Ammon's horn (tissue), 1 donor: ENCODE measurements around the gene CARD11.
"Not testable (repeated sequence)": the region's sequence is repeated elsewhere in the genome, so short reads cannot be mapped to it uniquely, and the experiment has no call there.

Source experiments
- DNase-seq: peaks from one replicate; pipeline ENCODE4 v3.0.0-alpha.2; 2016; ENCODE audit warnings: low spot score

CARD11 gene

DNA sequence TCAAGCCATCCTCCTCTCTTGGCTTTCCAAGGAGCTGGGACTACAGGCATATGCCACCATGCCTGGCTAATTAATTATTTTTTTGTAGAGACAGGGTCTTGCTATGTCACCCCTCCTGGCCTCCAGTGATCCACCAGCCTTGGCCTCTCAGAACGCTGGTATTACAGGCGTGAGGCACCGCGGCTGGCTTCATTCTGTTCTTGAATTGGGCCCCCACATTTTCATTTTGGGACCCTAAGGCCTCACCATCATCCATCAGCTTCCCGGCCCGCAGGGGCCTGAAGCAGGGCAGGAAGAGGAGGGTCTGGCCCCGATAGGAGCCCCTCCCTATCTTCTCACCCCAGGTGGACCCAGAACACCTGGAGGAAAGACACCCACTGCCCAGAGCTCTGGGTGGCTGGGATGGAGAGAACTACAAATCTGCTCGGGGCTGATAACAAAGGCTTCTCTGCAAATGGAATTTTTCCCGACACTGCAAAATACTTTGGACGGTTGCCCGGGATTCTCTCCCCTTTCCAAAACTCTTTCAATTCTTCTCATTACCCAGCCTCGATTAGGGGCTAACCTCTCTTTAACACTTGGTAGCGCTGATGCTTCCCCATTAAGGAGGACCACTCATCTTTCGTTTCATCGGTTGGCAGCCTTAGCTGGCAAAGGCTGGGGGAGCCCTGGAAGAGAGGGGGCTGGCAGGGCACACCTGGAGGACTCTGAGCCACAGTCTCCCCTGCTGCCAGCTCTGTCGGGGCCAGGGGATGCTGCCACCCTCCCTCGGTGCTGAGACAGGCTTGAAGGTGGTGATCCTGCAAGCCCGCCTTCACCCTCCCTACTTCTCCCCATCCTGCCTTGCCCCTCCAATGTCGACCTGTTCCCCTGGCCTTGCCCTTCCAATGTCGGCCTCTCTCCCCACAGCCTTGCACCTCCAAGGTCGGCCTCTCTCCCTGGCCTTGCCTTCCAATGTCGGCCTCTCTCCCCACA, 118.5 kb downstream of the CARD11 start:
- DNase-seq = no peak

DNA sequence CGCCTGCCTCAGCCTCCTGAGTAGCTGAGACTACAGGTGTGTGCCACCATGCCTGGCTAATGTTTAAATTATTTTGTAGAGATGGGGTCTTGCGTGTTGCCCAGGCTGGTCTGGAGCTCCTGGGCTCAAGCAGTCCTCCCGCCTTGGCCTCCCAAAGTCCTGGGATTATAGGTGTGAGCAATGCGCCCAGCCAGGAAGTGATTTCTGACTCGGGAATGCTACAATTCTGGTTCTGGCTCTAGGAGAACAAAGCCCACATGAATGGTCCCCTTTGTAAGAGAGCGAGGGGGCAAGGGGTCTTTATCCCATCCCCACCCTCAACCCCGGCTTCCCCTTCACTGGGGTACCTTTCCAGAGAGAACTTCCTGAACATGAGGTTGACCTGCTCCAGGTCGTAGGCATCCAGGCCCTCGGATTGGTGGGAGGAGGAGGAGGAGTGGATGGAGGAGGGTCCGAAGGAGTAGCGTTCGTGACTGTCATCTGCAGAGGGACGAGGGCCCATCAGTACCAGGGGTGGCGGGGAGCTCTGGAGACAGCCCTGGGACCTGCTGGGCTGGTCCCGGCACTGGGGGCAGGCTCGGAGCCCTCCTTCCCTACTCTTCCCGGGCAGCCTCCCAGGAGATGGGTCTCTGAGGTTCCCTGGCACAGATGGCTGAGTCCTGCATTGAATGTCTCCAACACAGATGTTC, 119.6 kb downstream of the CARD11 start:
- no peak for DNase-seq

DNA sequence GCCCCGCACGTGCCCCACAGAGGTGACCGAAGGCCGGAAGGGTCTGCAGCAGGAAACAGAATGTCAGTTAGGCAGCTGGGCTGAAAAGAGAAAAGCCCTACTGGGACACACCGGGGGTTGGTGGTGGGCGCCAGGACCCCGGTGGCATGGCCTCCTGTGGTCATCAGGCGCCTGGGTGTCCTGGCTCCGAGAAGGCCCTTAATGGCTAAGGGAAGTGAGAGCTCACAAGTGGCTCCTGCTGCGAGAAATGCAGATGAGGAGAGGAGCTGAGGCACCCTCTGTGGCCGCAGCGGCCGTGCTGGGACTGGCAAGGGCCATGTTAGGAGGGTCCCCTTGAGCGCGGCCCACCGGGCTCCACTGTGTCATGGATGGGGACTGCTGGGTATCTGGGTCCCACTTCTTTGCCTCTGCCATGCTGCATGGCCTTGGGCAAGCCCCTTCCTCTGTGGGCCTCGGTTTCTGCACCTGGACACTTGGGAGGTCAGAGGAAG, 120.3 kb downstream of the CARD11 start:
- no peak for DNase-seq

DNA sequence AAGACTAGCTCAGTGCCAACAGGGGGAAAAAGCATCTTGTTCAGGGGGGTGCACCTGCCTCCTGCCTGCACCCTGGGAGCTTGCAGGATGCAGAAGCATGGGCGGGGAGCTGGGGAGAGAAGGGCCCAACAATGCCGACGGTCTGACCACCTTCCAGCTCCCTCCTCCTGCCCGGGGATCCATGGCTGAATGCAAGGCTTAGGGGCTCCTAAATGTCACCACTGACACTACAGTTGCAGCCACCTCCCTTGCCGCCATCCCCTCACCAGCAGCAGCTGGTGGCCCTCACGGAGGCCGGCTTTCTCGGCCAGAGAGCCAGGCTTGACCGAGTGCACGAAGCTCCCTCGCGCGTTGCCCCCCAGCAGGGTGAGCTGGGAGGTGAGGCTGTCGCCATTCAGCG, 120.8 kb downstream of the CARD11 start:
- DNase-seq = no peak

DNA sequence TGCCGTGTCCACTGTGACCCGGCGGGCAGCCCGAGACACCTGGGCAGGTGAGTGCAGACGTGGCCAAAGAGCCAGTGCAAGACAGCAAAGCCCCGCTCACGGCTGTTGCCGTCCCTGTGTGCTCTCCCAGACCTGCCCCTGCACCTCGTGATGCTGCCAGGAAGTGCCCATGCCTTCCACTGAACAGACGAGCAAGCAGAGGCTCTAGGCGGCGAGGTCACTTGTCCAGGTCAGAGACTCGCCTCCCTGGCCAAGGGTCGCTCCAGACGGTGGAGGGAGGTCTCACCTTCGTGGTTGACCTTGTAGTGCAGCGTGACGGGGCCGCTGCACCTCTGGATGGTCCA, 121.3 kb downstream of the CARD11 start:
- no peak for DNase-seq

DNA sequence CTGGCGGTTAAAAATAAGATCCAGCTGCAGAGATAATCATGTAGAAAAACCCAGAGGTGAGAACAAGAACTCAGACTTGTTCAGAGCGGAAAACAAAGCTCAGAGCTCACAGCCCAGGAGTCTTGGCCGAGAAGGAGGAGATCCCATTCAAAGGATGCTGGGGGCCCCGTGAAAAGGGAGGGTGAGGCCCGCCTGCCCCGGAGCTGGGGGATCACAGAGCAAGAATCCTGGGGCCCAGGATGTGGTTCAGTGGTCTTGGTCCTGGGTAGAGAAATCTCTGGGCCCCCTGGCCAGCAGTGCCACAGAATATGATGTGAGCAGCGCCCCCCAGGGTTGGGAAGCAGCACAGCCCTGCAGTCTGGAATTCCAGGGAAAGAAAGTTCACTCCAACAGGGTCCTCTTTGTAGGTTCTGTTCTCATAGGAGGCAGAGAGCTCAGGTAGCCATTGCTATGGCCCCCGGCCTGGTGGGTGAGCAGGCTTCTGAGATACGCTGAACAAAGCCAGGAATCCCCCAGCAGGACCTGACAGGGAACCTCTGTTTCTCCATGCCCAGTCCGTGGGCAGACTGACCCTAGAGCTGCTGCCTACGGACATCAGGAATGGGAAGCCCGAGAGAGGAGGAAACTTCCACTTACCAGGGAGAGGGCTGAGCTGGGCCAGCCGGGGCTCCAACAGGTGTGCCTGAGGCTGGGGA, 121.9 kb downstream of the CARD11 start:
- DNase-seq = no peak

DNA sequence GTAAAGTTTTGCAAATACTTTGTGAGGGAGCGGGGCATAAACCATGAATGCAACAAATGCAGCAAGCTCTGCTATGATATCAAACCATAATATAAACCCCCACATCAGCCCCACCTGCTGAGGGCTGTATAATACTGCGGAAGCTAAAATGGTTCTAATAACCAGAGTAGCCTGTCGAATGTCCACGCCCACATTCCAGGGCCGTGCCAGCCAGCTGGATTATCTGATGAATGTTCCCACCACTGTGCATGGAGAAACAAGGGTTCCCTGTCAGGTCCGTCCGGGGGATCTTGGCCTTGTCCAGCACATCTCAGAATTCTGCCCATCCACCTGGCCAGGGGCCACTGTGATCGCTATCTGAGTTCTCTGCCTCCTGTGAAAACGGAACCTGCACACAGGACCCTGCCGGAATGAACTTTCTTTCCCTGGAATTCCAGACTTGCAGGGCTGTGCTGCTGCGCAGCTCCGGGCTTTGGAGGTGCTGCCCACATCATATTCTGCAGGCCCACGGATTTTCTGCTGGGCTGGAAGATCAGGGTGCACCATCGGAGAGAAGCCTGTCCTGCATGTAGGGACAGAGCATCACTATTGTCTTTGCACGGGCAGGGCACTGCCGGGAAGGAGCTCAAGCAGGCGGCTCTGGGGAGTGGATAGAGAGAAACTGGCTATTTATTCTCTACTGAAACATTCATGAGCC, 122.6 kb downstream of the CARD11 start:
- DNase-seq = no peak

DNA sequence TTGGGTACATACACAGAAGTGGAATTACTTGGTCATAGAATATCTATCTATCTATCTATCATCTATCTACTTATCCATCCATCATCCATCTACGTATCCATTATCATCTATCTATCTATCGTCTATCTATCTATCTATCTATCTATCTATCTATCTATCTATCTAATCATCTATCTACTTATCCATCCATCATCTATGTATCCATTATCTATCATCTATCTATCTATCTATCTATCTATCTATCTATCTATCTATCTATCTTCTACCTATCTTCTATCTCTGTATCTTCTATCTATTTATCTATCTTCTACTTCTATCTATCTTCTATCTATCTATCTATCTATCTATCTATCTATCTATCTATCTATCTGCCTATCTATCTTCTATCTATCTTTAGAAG, 123.2 kb downstream of the CARD11 start:
- not testable (repeated sequence) for DNase-seq

DNA sequence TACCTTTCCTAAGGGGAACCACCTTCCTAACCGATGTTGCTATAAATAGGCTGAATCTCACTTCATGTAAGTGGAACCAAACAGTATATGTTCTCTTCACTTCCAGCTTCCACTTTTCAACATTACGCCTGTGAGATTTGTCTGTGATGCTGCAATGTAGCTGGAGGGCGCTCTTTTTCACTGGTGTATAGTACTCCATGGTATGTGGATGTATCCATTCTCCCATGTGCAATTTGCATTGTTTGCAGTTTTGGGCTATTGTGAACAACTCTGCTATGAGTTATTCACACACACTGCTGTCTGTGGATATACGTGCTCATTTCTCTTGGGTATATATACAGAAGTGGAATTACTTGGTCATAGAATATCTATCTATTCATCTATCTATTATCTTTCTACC, 123.6 kb downstream of the CARD11 start:
- no peak for DNase-seq

DNA sequence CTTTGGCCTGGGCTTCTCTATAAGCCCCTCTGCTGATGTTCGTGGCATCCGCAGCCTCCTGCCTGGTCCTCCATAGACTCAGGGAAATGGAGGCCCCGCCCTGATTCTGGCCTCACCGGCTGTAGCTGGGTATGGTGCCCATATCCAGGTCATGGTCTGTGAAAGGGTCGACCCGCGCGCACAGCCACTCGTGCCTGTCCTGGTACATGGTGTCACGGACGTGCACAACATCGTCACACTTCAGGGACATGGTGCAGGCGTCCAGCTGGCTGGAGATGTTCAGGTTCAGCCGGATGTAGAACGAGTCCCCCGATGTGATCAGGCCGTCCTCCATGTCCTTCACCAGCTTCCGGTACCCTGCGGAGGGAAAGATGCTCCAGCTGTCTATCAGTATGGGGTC, 124.4 kb downstream of the CARD11 start:
- no peak for DNase-seq

DNA sequence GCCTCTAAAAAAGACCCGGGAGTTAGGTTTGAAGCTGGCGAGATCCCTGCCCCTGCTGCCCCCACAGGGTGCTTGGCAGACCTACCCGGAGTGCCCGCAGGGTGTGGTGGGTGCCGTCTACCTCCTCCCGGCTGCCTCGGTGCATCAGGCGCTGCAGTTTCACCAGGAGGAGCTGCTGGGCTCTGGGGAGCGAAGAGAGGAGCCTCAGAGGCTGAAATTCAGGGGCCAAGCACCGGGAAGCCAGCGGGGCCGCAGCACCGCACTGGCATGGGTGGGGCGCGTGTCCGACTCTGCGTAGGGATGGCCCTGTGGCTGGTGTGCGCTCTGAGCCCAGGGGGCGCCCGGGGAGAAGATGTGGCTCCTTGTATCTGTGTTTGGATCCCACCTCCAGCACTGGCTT, 125.3 kb downstream of the CARD11 start:
- DNase-seq = no peak

DNA sequence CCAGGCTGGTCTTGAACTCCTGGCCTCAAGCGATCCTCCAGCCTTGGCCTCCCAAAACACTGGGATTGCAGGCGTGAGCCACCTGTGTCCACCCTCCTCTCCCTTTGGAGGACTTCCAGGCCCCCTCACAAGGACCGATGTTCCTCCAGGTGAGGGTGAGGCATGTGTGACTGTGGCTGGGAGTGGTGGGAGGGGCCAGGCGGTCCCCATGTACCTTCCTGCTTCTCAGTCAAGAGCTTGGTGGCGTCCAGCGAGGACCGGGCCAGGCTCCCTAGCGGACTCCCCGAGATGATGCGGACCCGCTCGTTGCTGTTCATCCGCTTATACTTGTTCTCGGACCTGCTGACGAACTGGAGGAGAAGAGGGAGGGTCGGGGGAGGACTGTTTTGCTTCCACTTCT, 128.6 kb downstream of the CARD11 start:
- no peak for DNase-seq

DNA sequence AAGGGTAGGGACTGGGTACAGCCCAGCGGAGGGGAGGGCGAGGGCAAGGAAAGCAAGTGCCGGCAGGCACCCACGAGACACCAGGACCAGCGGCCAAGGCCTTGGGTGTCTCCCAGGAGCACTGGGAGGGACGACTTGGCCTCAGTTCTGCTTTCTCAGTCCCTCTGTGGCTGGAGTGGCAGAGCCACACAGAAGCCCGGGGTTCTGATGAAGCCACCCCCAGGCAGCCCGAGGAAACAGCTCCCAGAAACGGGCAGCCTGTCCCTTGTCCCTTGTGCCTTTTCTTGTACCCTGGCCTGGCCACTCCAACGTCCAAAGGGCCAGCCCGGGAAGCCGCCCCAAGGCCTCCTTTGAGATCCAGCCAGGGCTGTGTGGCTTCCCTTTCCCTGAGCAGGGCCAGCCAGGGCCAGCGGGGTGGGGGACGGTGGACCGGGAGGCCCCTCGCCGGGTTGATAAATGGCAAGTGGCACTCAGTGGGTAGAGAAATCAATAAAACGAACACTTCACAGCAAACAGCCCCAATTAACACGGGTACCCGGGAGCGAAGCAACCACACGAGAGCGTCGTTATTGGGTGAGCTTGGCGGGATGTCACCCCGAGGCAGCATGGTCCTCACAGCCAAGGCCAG, 129.8 kb downstream of the CARD11 start:
- DNase-seq = no peak

DNA sequence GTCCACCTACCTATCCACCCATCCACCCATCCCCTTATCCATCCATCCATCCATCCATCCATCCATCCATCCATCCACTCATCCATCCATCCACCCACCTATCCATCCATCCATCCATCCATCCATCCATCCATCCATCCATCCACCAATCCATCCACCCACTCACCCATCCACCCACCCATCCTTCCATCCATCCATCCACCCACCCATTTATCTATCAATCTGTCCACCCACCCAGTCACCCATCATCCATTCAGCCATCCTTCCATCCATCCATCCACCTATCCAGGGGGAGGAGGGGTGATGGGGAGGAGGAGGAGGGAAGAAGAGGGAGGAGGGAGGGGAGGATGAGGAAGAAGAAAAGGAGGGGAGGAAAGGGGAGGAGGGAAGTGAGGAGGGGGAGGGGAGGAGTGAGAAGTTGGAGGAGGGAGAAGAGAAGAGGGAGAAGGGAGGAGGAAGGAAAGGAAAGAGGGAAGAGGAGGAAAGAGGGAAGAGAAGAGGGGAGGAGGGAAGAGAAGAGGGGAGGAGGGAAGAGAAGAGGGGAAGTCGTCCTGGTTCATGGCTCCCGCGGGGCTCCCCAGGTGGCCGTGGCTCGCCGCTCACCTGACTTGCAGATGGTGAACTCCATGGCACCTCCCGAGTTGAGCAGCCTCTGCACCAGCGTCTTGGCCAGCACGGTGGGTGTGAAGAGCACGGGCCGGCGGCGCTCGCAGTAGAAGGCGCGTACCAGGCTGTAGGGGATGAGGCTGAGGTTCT, 130.8 kb downstream of the CARD11 start:
- no peak for DNase-seq

DNA sequence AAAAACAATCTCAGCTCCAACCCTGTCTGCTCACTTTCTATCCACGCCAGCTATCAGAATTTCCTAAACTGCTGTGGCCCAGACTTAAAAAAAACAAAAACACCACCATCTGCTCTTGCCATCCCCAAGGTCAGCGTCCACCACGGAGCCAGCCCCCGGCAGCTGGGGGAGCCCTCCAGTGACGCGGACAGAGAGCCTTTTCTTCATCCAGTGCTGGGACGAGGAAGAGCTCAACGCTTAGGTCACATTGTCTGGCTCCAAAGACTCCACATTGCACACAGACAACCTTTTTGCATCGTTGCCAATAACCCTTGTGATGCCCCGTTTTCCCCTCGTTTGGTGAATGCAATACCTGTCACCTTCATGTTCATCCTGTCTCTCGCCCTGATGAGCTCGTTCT, 132.2 kb downstream of the CARD11 start:
- no peak for DNase-seq

DNA sequence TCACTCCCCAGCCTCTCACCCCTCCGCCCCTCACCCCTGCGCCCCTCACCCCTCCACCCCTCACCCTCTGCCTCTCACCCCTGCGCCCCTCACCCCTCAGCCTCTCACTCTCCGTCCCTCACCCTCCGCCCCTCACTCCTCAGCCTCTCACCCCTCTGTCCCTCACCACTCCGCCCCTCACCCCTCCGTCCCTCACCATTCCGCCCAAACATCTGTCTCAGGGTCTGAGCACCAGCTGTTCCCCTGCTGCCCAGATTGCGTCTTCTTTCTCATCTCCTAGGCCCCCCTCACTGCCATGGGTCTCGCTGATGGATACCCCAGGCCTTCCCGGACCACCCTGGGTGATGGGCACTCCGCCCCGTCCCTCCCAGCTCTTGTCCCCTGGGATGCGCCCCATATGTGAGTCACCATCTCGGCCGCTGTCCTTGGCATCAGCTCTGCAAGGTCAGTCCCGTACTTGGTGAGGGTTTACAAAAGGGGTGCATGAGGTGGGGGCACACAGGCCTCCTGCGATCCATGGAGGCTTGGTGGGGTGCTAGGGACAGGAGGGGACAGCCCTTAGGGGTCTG, 134.1 kb downstream of the CARD11 start:
- no peak for DNase-seq

DNA sequence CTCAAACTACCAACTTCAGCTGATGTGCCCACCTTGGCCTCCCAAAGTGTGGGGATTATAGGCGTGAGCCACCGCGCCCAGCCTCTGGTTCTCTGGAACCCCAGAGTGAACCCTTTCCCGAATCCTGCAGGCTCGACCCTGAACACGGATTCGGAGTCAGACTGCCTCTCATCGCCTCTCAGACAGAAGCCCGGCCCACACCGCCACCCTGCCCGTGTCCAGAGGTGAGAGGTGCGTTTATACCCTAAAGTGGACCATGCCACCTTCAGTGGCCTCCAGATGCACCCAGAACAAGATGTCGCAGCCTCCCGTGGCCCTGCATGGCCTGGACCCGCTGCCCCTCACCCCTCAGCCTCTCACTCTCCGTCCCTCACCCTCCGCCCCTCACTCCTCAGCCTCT, 134.6 kb downstream of the CARD11 start:
- no peak for DNase-seq

DNA sequence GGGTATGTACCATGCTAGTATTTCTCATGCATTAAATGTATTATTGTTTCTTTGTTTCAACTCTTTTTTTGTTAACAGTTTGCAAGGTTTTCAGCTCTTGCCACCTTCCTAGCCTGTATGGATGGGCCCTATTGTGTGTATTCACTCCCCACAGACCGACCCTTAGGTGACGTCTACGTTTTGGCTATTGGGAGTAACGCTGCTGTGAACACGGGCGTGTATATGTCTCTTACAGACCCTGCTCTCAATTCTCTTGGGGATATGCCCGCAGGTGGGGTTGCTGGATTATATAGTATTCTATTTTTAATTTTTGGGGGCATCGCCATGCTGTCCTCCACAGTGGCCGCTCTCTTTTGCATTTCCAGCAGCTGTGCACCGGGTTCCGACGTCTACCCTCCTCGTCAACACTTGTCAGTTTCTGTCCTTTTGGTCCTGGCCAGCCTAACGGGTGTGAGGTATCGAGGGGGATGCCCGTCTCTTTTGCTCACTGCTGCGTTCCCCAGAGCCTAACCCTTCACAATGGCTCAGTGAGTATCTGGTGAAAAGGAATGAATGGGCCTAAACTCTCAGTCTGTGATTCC, 135.5 kb downstream of the CARD11 start:
- no peak for DNase-seq

DNA sequence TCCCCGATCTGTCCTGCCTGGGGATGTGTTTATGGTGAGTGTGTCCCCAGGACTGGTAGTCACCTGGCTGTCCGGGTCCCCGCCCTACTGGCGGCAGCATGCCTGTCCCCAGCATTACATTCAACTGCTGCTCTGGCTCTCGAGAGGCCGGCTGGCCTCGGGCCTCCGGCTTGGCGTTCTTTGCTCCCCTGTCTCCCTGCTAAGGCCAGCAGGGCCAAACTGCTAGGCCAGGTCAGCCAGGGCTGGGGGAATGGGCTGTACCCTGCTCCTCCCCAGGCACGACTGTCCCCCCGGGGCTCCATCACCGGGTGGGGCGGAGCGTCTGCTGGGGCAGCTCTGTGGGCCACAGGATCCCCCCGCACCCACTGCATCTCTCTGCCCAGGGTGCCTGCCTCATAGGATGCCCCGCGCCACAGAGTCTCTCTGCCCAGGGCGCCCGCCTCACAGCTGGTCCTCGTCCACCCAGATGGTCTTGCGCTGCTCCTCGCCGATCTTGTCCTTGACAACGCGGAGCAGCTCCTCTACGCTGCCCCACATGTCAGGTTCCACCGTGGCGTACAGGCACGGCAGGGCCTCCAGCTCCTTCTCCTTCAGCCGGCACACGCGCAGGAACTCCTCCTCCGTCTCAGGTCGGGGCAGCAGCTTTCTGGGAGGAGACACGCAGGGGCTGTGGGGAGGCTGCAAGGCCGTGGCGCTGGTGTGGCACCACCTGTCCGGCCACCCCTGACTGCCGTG, 137.3 kb downstream of the CARD11 start:
- no peak for DNase-seq
